ENCODE measurements around the gene MST1.

The MST1 gene

GRCh38 chr3:49673715-49674496 lies 15.4 kb downstream of the MST1 start, which contains the start of gene APEH:
Gene APEH, plus strand, starts transcription at chr3:49674351. Its CDS starts 51 bp downstream, at chr3:49674402.
- FAIRE-seq: peak; percentile 97

- no peak for FAIRE-seq
Measured at GRCh38 chr3:49673121-49673714, 16.1 kb downstream of the MST1 start.

GRCh38 chr3:49671291-49672288 lies 17.7 kb downstream of the MST1 start:
- FAIRE-seq: peak; percentile 91

GRCh38 chr3:49670940-49671290 lies 18.4 kb downstream of the MST1 start:
- FAIRE-seq: no peak

- no peak for FAIRE-seq
Measured at GRCh38 chr3:49669352-49669751, 19.9 kb downstream of the MST1 start.

- no peak for FAIRE-seq
Measured at GRCh38 chr3:49668861-49669260, 20.4 kb downstream of the MST1 start.

- FAIRE-seq: no peak
Measured at GRCh38 chr3:49668414-49668797, 20.9 kb downstream of the MST1 start.

- FAIRE-seq: no peak
Measured at GRCh38 chr3:49667701-49668413, 21.4 kb downstream of the MST1 start.

GRCh38 chr3:49666592-49666991 lies 22.7 kb downstream of the MST1 start:
- no peak for FAIRE-seq

- FAIRE-seq: no peak
Measured at GRCh38 chr3:49665822-49666519, 23.3 kb downstream of the MST1 start.

- FAIRE-seq: no peak
Measured at GRCh38 chr3:49664300-49664699, 25.0 kb downstream of the MST1 start.

- FAIRE-seq: no peak
Measured at GRCh38 chr3:49663831-49664230, 25.4 kb downstream of the MST1 start.

GRCh38 chr3:49662720-49663413 lies 26.4 kb downstream of the MST1 start:
- no peak for FAIRE-seq

- no peak for FAIRE-seq
Measured at GRCh38 chr3:49662021-49662420, 27.3 kb downstream of the MST1 start.

GRCh38 chr3:49661281-49661680 lies 28.0 kb downstream of the MST1 start:
- no peak for FAIRE-seq

GRCh38 chr3:49659756-49660155 lies 29.5 kb downstream of the MST1 start:
- no peak for FAIRE-seq

- no peak for FAIRE-seq
Measured at GRCh38 chr3:49658711-49659110, 30.6 kb downstream of the MST1 start.

- no peak for FAIRE-seq
Measured at GRCh38 chr3:49657208-49657915, 31.9 kb downstream of the MST1 start.

GRCh38 chr3:49656541-49657112 lies 32.6 kb downstream of the MST1 start:
- no peak for FAIRE-seq

- FAIRE-seq: no peak
Measured at GRCh38 chr3:49655731-49656285, 33.5 kb downstream of the MST1 start.
